Loucy (cell line): ENCODE data around the gene LINC01488.

Experiments
- H2AFZ ChIP-seq: fragments of 200-600 bp; sonication (generic); 2 replicates; pipeline ENCODE4 v1.6.0; 2016; ENCODE audit warnings: antibody characterized with exemption, mild to moderate bottlenecking, low read length, moderate library complexity
- H3F3A ChIP-seq: fragments of 200-600 bp; 2 replicates; pipeline ENCODE4 v1.6.0; 2016; ENCODE audit warnings: antibody characterized with exemption, low read depth, mild to moderate bottlenecking
- H3K27me3 ChIP-seq: fragments of 200-600 bp; sonication (generic); 2 replicates; pipeline ENCODE4 v1.6.1; 2014; ENCODE audit warnings: low read length, mild to moderate bottlenecking; ENCODE audit not compliant: insufficient read depth, poor library complexity, severe bottlenecking
- H3K36me3 ChIP-seq: fragments of 200-600 bp; sonication (generic); 2 replicates; pipeline ENCODE4 v1.6.1; 2016; ENCODE audit warnings: low read length; ENCODE audit not compliant: insufficient read depth
- H3K4me1 ChIP-seq: fragments of 200-600 bp; sonication (generic); 2 replicates; pipeline ENCODE4 v1.5.1; 2014; ENCODE audit warnings: low read length, mild to moderate bottlenecking; ENCODE audit not compliant: insufficient read depth, poor library complexity, severe bottlenecking
- H3K4me2 ChIP-seq: fragments of 200-600 bp; sonication (generic); 2 replicates; pipeline ENCODE4 v1.6.0; 2014; ENCODE audit warnings: antibody characterized with exemption, low read length, low read depth, mild to moderate bottlenecking; ENCODE audit not compliant: poor library complexity, severe bottlenecking
- H3K4me3 ChIP-seq: fragments of 200-600 bp; sonication (generic); 2 replicates; pipeline ENCODE4 v1.5.1; 2014; ENCODE audit warnings: low read length, mild to moderate bottlenecking, mixed read lengths; ENCODE audit not compliant: poor library complexity, severe bottlenecking
- H3K79me2 ChIP-seq: fragments of 200-600 bp; sonication (generic); 2 replicates; pipeline ENCODE4 v1.6.1; 2014; ENCODE audit warnings: low read length; ENCODE audit not compliant: insufficient read depth
- H3K9ac ChIP-seq: fragments of 200-600 bp; sonication (generic); 2 replicates; pipeline ENCODE4 v1.6.0; 2014; ENCODE audit warnings: mild to moderate bottlenecking, low read depth, low read length, moderate library complexity; ENCODE audit not compliant: poor library complexity, severe bottlenecking
- H3K9me2 ChIP-seq: fragments of 200-600 bp; sonication (generic); replicated peaks from 2 replicates; pipeline ENCODE4 v1.6.1; 2016; ENCODE audit warnings: low read depth, low read length, mixed read lengths
- H3K9me3 ChIP-seq: fragments of 200-600 bp; sonication (generic); 2 replicates; pipeline ENCODE4 v1.6.1; 2014; ENCODE audit warnings: mild to moderate bottlenecking, antibody characterized with exemption, low read length, low read depth; ENCODE audit not compliant: insufficient read depth
- H4K20me1 ChIP-seq: fragments of 200-600 bp; sonication (generic); 2 replicates; pipeline ENCODE4 v1.6.0; 2014; ENCODE audit warnings: antibody characterized with exemption, low read length, mild to moderate bottlenecking; ENCODE audit not compliant: insufficient read depth, poor library complexity, severe bottlenecking
- CTCF ChIP-seq: fragments of 200-600 bp; sonication (generic); conservative IDR thresholded peaks from 2 replicates; pipeline ENCODE4 v1.5.1; 2014; ENCODE audit warnings: mild to moderate bottlenecking, antibody characterized with exemption, low read length
- EZH2phosphoT487 ChIP-seq: fragments of 200-600 bp; IDR thresholded peaks from 2 replicates; pipeline ENCODE4 v1.6.1; 2018; ENCODE audit warnings: antibody characterized with exemption, mild to moderate bottlenecking, moderate library complexity, borderline replicate concordance

Gene LINC01488

GRCh38 chr11:69446108-69446507 is 35.4 kb upstream of the LINC01488 start:
- no peak for TF ChIP-seq EZH2phosphoT487
- TF ChIP-seq CTCF, result no peak
- no peaks in the 10 kb centered on the region for H4K20me1 ChIP-seq
- no peak overlapping the region for H3K9ac ChIP-seq
- H3K9me2 ChIP-seq, result no peaks in the 10 kb centered on the region
- H3K9me3 ChIP-seq, result no peaks in the 10 kb centered on the region
- H3K4me3 ChIP-seq, result no peak overlapping the region
- H3K4me2 ChIP-seq, result no peak overlapping the region
- H3F3A ChIP-seq, result no peaks in the 10 kb centered on the region
- H3K4me1 ChIP-seq, result peaks cover 14% of the 10 kb centered on the region
- no peaks in the 10 kb centered on the region for H3K36me3 ChIP-seq
- no peaks in the 10 kb centered on the region for H3K79me2 ChIP-seq
- no peaks in the 10 kb centered on the region for H3K27me3 ChIP-seq
- no peak overlapping the region for H2AFZ ChIP-seq

GRCh38 chr11:69447786-69448185 is 33.7 kb upstream of the LINC01488 start:
- no peaks in the 10 kb centered on the region for H3K9me2 ChIP-seq
- no peak overlapping the region for H2AFZ ChIP-seq
- no peak overlapping the region for H3K4me3 ChIP-seq
- H3K9ac ChIP-seq, result no peak overlapping the region
- H3K27me3 ChIP-seq, result no peaks in the 10 kb centered on the region
- no peaks in the 10 kb centered on the region for H4K20me1 ChIP-seq
- H3K79me2 ChIP-seq, result no peaks in the 10 kb centered on the region
- H3K4me1 ChIP-seq, result peaks cover 10% of the 10 kb centered on the region
- no peak for TF ChIP-seq EZH2phosphoT487
- TF ChIP-seq CTCF, result no peak
- H3K4me2 ChIP-seq, result no peak overlapping the region
- no peaks in the 10 kb centered on the region for H3F3A ChIP-seq
- H3K9me3 ChIP-seq, result no peaks in the 10 kb centered on the region
- H3K36me3 ChIP-seq, result no peaks in the 10 kb centered on the region

GRCh38 chr11:69448471-69449284 is 32.8 kb upstream of the LINC01488 start:
- Histone ChIP-seq H3K4me1 (peaks cover 3% of the 10 kb centered on the region), H3F3A (no peaks in the 10 kb centered on the region), H2AFZ (no peak overlapping the region), H3K9ac (no peak overlapping the region), H3K9me2 (no peaks in the 10 kb centered on the region), H4K20me1 (no peaks in the 10 kb centered on the region), H3K27me3 (no peaks in the 10 kb centered on the region), H3K9me3 (no peaks in the 10 kb centered on the region), H3K4me2 (no peak overlapping the region), H3K79me2 (no peaks in the 10 kb centered on the region), H3K36me3 (no peaks in the 10 kb centered on the region), H3K4me3 (no peak overlapping the region)
- TF ChIP-seq CTCF (no peak), EZH2phosphoT487 (no peak)
